Gastrocnemius medialis (tissue), 4 donors: ENCODE results near the gene TRHDE. TPM values are rescaled to one million over a fixed set of nuclear protein-coding genes. Genes with fewer than 3 reads are reported as not detected.

Experiments used
- ATAC-seq, 2 donors: fragments of 150-250 bp; one replicate each; pipeline ENCODE4 v1.9.1; 2016
- DNase-seq, 2 donors: peaks; one replicate each; pipeline ENCODE4 v3.0.0-alpha.2; 2019
- H3K27ac ChIP-seq, 4 donors: fragments of 200-600 bp; sonication (generic); 1 replicate in 1 of 4; 2 replicates in 3 of 4; pipeline ENCODE4 v1.5.1; 2016 to 2018; ENCODE audit warnings: mild to moderate bottlenecking in 2 of 4, moderate library complexity in 1 of 4
- H3K27me3 ChIP-seq, 3 donors: fragments of 200-600 bp; sonication (generic) in 2 of 3; 1 replicate in 1 of 3; 2 replicates in 2 of 3; pipeline versions ENCODE4 v1.5.1 to v1.6.0; 2016 to 2019; ENCODE audit warnings: mild to moderate bottlenecking in 1 of 3, moderate library complexity in 1 of 3
- H3K36me3 ChIP-seq, 2 donors: fragments of 200-600 bp; sonication (generic) in 1 of 2; one replicate each; pipeline ENCODE4 v1.5.1; 2017 to 2018
- H3K4me1 ChIP-seq, 2 donors: fragments of 200-600 bp; sonication (generic) in 1 of 2; one replicate each; pipeline ENCODE4 v1.5.1; 2016 to 2017; ENCODE audit warnings: mild to moderate bottlenecking in 2 of 2
- H3K4me3 ChIP-seq, 4 donors: fragments of 200-600 bp; sonication (generic) in 3 of 4; 1 replicate in 1 of 4; 2 replicates in 3 of 4; pipeline ENCODE4 v1.5.1; 2016 to 2019; ENCODE audit warnings: mild to moderate bottlenecking in 2 of 4
- H3K9me3 ChIP-seq, 3 donors: fragments of 200-600 bp; sonication (generic) in 2 of 3; 1 replicate in 1 of 3; 2 replicates in 2 of 3; pipeline ENCODE4 v1.5.1; 2016 to 2019
- CTCF ChIP-seq, 5 experiments: fragments of 450-650 bp in 3 of 5; fragments of 200-600 bp in 2 of 5; sonication (generic) in 2 of 5; IDR thresholded peaks in 4 of 5; conservative IDR thresholded peaks in 1 of 5; 1 replicate in 4 of 5; 2 replicates in 1 of 5; pipeline ENCODE4 v1.5.1; 2016 to 2019; ENCODE audit warnings: antibody characterized with exemption in 5 of 5, mild to moderate bottlenecking in 3 of 5, moderate library complexity in 3 of 5
- POLR2A ChIP-seq, 2 donors: fragments of 450-650 bp; IDR thresholded peaks; one replicate each; pipeline ENCODE4 v1.6.1; 2017; ENCODE audit warnings: antibody characterized with exemption in 2 of 2, mild to moderate bottlenecking in 2 of 2, moderate library complexity in 2 of 2
- in situ Hi-C, 4 donors: fragments of 200-750 bp; cut with MboI; loops; one replicate each; pipeline versions ENCODE4 v1.15.0 to v1.8.0; 2017; ENCODE audit warnings: low sequenced_read_pairs in 4 of 4
- intact Hi-C: fragments of 100-400 bp; cut with DNase I; formaldehyde crosslinking; loops from one replicate; pipeline ENCODE4 v1.15.1; 2023; ENCODE audit warnings: low total_unique reads
- total RNA-seq, 4 donors: library from RNA; depleted of rRNA; stranded (reverse); fragments of >200 nt; gene quantifications; one replicate each; pipeline versions ENCODE4 v1.1.0 to v1.2.3, GENCODE V29; 2016

The TRHDE gene
- total RNA-seq, 4 donors from 2014 or later: 0.17 to 3.4 (median 0.88) TPM

GRCh38 chr12:72560003-72560769 lies 288.0 kb downstream of the TRHDE start:
- TF ChIP-seq CTCF (IDR thresholded peaks at IDR 0.05 in 4 of 5, conservative IDR thresholded peaks at IDR 0.05 in 1 of 5) (no peak), POLR2A (IDR thresholded peaks at IDR 0.05) (no peak)
- DNase-seq (no peak), ATAC-seq (no peak)
- Histone ChIP-seq H3K27ac (no peak overlapping the region), H3K9me3 (no peaks in the 10 kb centered on the region), H3K27me3 (no peaks in the 10 kb centered on the region), H3K36me3 (no peaks in the 10 kb centered on the region), H3K4me3 (no peak overlapping the region), H3K4me1 (no peaks in the 10 kb centered on the region)
- intact Hi-C loops: no loop called here
- in situ Hi-C loops: no loop called here

GRCh38 chr12:72570601-72571000 lies 298.4 kb downstream of the TRHDE start:
- no peak for ATAC-seq
- no peak for TF ChIP-seq POLR2A (IDR thresholded peaks at IDR 0.05)
- no peak for TF ChIP-seq CTCF (IDR thresholded peaks at IDR 0.05 in 4 of 5, conservative IDR thresholded peaks at IDR 0.05 in 1 of 5)
- H3K4me3 ChIP-seq: no peak overlapping the region
- no peaks in the 10 kb centered on the region for H3K9me3 ChIP-seq
- intact Hi-C loops: no loop called here
- in situ Hi-C loops: no loop called here
- no peak for DNase-seq
- H3K27me3 ChIP-seq: no peaks in the 10 kb centered on the region
- no peaks in the 10 kb centered on the region for H3K4me1 ChIP-seq
- H3K27ac ChIP-seq: no peak overlapping the region
- no peaks in the 10 kb centered on the region for H3K36me3 ChIP-seq

GRCh38 chr12:72574138-72574537 lies 302.0 kb downstream of the TRHDE start:
- no peak for TF ChIP-seq POLR2A (IDR thresholded peaks at IDR 0.05)
- TF ChIP-seq CTCF (IDR thresholded peaks at IDR 0.05 in 4 of 5, conservative IDR thresholded peaks at IDR 0.05 in 1 of 5): no peak
- no peaks in the 10 kb centered on the region for H3K27me3 ChIP-seq
- intact Hi-C loops (no loop called here), in situ Hi-C loops (no loop called here)
- no peak for DNase-seq
- no peaks in the 10 kb centered on the region for H3K9me3 ChIP-seq
- no peaks in the 10 kb centered on the region for H3K36me3 ChIP-seq
- ATAC-seq: no peak
- no peaks in the 10 kb centered on the region for H3K4me1 ChIP-seq
- no peak overlapping the region for H3K4me3 ChIP-seq
- no peak overlapping the region for H3K27ac ChIP-seq

- DNase-seq (no peak), ATAC-seq (no peak)
- Histone ChIP-seq H3K27me3 (no peaks in the 10 kb centered on the region), H3K9me3 (no peaks in the 10 kb centered on the region), H3K4me3 (no peak overlapping the region), H3K27ac (no peak overlapping the region), H3K36me3 (no peaks in the 10 kb centered on the region), H3K4me1 (no peaks in the 10 kb centered on the region)
- in situ Hi-C loops (no loop called here), intact Hi-C loops (no loop called here)
- TF ChIP-seq POLR2A (IDR thresholded peaks at IDR 0.05) (no peak), CTCF (IDR thresholded peaks at IDR 0.05 in 4 of 5, conservative IDR thresholded peaks at IDR 0.05 in 1 of 5) (no peak)
Measured at GRCh38 chr12:72578327-72578726, 306.2 kb downstream of the TRHDE start.

- H3K9me3 ChIP-seq: no peaks in the 10 kb centered on the region
- no peaks in the 10 kb centered on the region for H3K27me3 ChIP-seq
- DNase-seq: no peak
- H3K27ac ChIP-seq: no peak overlapping the region
- no peak overlapping the region for H3K4me3 ChIP-seq
- no peaks in the 10 kb centered on the region for H3K36me3 ChIP-seq
- in situ Hi-C loops: no loop called here
- ATAC-seq: no peak
- H3K4me1 ChIP-seq: no peaks in the 10 kb centered on the region
- TF ChIP-seq CTCF (IDR thresholded peaks at IDR 0.05 in 4 of 5, conservative IDR thresholded peaks at IDR 0.05 in 1 of 5): no peak
- TF ChIP-seq POLR2A (IDR thresholded peaks at IDR 0.05): no peak
- intact Hi-C loops: no loop called here
Measured at GRCh38 chr12:72586456-72586855, 314.3 kb downstream of the TRHDE start.
